Measurements from ENCODE around the gene ALDH1L2. TPM values are rescaled to one million over a fixed set of nuclear protein-coding genes. Genes with fewer than 3 reads are reported as not detected.

ALDH1L2 gene
- total and polyA plus RNA-seq, 2 experiments from 2014 or later: 6.5 to 16.2 TPM

GRCh38 chr12:104997541-104997940 lies 86.7 kb downstream of the ALDH1L2 start:
- TF ChIP-seq, protein P1, sequence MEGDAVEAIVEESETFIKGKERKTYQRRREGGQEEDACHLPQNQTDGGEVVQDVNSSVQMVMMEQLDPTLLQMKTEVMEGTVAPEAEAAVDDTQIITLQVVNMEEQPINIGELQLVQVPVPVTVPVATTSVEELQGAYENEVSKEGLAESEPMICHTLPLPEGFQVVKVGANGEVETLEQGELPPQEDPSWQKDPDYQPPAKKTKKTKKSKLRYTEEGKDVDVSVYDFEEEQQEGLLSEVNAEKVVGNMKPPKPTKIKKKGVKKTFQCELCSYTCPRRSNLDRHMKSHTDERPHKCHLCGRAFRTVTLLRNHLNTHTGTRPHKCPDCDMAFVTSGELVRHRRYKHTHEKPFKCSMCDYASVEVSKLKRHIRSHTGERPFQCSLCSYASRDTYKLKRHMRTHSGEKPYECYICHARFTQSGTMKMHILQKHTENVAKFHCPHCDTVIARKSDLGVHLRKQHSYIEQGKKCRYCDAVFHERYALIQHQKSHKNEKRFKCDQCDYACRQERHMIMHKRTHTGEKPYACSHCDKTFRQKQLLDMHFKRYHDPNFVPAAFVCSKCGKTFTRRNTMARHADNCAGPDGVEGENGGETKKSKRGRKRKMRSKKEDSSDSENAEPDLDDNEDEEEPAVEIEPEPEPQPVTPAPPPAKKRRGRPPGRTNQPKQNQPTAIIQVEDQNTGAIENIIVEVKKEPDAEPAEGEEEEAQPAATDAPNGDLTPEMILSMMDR (IDR thresholded peaks at IDR 0.05; ENCODE audit: poor library complexity): no peak
- TF ChIP-seq EZH2 (IDR thresholded peaks at IDR 0.05; ENCODE audit: borderline replicate concordance) (no peak), EZH2phosphoT487 (IDR thresholded peaks at IDR 0.05; ENCODE audit: low read depth, severe bottlenecking, unreplicated experiment) (no peak)
- H3K9me2 ChIP-seq (replicated peaks; ENCODE audit: insufficient read depth): no peaks in the 10 kb centered on the region
- H3K79me2 ChIP-seq: no peaks in the 10 kb centered on the region
- H3K4me2 ChIP-seq: no peak overlapping the region
- H4K20me1 ChIP-seq (ENCODE audit: insufficient read depth, poor library complexity, severe bottlenecking): no peaks in the 10 kb centered on the region
- H3K36me3 ChIP-seq (replicated peaks; ENCODE audit: insufficient read depth, low read depth): no peaks in the 10 kb centered on the region
- no peak overlapping the region for H3K27ac ChIP-seq
- H3K4me3 ChIP-seq: no peak overlapping the region
- 98% methylated on average over 3 of the region's 3 CpGs for WGBS (ENCODE audit: low lambda C conversion rate, missing lambda C conversion rate)
- no peaks in the 10 kb centered on the region for H3K9me3 ChIP-seq (ENCODE audit: low read depth)
- H3K4me1 ChIP-seq (ENCODE audit: insufficient read depth): no peaks in the 10 kb centered on the region
- no peak overlapping the region for H2AFZ ChIP-seq
- H3K27me3 ChIP-seq: no peaks in the 10 kb centered on the region
- no peak for DNase-seq (ENCODE audit: low spot score)

DNA sequence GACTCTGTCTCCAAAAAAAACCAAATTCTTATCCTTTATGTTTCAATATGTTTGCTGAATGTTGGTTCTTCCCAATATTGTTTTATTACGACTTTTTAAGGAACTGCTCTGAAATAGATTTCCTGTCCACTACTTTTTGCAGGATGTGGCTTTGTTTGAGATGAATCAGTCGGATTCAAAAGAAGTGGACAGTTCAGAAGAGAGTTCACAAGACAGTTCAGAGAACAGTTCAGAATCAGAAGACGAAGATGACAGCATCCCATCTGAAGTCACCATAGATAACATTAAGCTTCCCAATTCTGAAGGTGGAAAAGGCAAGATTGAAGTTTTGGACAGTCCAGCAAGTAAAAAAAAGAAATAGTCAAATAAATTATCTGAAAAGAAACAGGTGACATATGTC lies 89.9 kb downstream of the ALDH1L2 start:
- Histone ChIP-seq H2AFZ (no peak overlapping the region), H3K27ac (no peak overlapping the region), H3K4me3 (no peak overlapping the region), H3K27me3 (no peaks in the 10 kb centered on the region), H3K4me1 (ENCODE audit: insufficient read depth) (no peaks in the 10 kb centered on the region), H3K9me2 (replicated peaks; ENCODE audit: insufficient read depth) (no peaks in the 10 kb centered on the region), H3K79me2 (peaks cover 11% of the 10 kb centered on the region), H3K4me2 (no peak overlapping the region), H3K36me3 (replicated peaks; ENCODE audit: insufficient read depth, low read depth) (no peaks in the 10 kb centered on the region), H3K9me3 (ENCODE audit: low read depth) (no peaks in the 10 kb centered on the region), H4K20me1 (ENCODE audit: insufficient read depth, poor library complexity, severe bottlenecking) (no peaks in the 10 kb centered on the region)
- no peak for DNase-seq (ENCODE audit: low spot score)
- TF ChIP-seq EZH2phosphoT487 (IDR thresholded peaks at IDR 0.05; ENCODE audit: low read depth, severe bottlenecking, unreplicated experiment) (no peak), EZH2 (IDR thresholded peaks at IDR 0.05; ENCODE audit: borderline replicate concordance) (no peak)
- TF ChIP-seq, protein P1 (IDR thresholded peaks at IDR 0.05; ENCODE audit: poor library complexity): no peak
- WGBS (ENCODE audit: low lambda C conversion rate, missing lambda C conversion rate): 99% methylated on average over 3 of the region's 3 CpGs

DNA sequence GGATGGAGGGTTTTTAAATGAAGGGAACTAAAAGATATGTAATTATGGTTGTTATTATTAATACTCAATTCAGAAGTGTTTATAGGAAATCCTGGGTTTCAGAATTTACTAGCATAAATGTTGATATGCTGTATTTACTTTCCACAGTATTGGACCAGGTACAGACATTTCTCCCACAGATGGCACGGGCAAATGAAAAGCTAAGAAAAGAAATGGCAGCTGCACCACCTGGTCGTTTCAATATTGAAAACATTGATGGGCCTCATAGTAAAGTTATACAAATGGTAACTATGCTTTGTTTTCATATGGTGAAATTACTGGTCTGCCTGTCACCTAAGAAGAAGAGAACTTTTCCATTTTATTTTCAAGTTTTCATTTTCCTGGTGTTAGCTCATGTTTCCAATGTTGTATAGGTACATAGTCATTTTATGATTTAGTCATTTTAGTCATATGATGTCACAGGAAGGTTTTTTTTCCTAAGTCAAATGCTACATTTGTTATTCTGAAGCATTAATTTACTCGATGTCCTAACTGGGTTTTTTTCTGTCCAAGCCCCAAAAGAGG lies 92.6 kb downstream of the ALDH1L2 start:
- Histone ChIP-seq H3K4me1 (ENCODE audit: insufficient read depth) (no peaks in the 10 kb centered on the region), H3K9me3 (ENCODE audit: low read depth) (no peaks in the 10 kb centered on the region), H3K4me2 (no peak overlapping the region), H3K79me2 (peaks cover 36% of the 10 kb centered on the region), H3K36me3 (replicated peaks; ENCODE audit: insufficient read depth, low read depth) (no peaks in the 10 kb centered on the region), H2AFZ (no peak overlapping the region), H3K9me2 (replicated peaks; ENCODE audit: insufficient read depth) (no peaks in the 10 kb centered on the region), H3K27me3 (no peaks in the 10 kb centered on the region), H3K4me3 (no peak overlapping the region), H3K27ac (no peak overlapping the region), H4K20me1 (ENCODE audit: insufficient read depth, poor library complexity, severe bottlenecking) (no peaks in the 10 kb centered on the region)
- 80% methylated on average over 3 of the region's 3 CpGs for WGBS (ENCODE audit: low lambda C conversion rate, missing lambda C conversion rate)
- no peak for TF ChIP-seq EZH2 (IDR thresholded peaks at IDR 0.05; ENCODE audit: borderline replicate concordance)
- TF ChIP-seq, protein P1 (IDR thresholded peaks at IDR 0.05; ENCODE audit: poor library complexity): no peak
- no peak for TF ChIP-seq EZH2phosphoT487 (IDR thresholded peaks at IDR 0.05; ENCODE audit: low read depth, severe bottlenecking, unreplicated experiment)
- DNase-seq (ENCODE audit: low spot score): no peak
